Ishikawa (cell line): ENCODE measurements around the gene TGFB1.

ENCODE experiments used
- EGR1 ChIP-seq: IDR thresholded peaks from 2 replicates; pipeline ENCODE4 v1.6.1; 2012
- EP300 ChIP-seq: IDR thresholded peaks from 2 replicates; pipeline ENCODE4 v1.6.1; 2012; ENCODE audit warnings: borderline replicate concordance
- RAD21 ChIP-seq: IDR thresholded peaks from 2 replicates; pipeline ENCODE4 v1.6.1; 2012; ENCODE audit warnings: low read depth
- TAF1 ChIP-seq: IDR thresholded peaks from 2 replicates; pipeline ENCODE4 v1.6.1; 2012; ENCODE audit warnings: low read depth, mild to moderate bottlenecking
- TEAD4 ChIP-seq: IDR thresholded peaks from 2 replicates; pipeline ENCODE4 v1.6.1; 2012
- YY1 ChIP-seq: IDR thresholded peaks from 2 replicates; pipeline ENCODE4 v1.6.1; 2012; ENCODE audit warnings: low read depth
- ZBTB7A ChIP-seq: IDR thresholded peaks from 2 replicates; pipeline ENCODE4 v1.6.1; 2012; ENCODE audit warnings: low read depth
- TF ChIP-seq, protein P1 (sequence below): IDR thresholded peaks from 2 replicates; pipeline ENCODE4 v1.6.1; 2012; ENCODE audit warnings: low read depth, mild to moderate bottlenecking
- TF ChIP-seq, protein P2 (sequence below): IDR thresholded peaks from 2 replicates; pipeline ENCODE4 v1.6.1; 2012

DNA sequence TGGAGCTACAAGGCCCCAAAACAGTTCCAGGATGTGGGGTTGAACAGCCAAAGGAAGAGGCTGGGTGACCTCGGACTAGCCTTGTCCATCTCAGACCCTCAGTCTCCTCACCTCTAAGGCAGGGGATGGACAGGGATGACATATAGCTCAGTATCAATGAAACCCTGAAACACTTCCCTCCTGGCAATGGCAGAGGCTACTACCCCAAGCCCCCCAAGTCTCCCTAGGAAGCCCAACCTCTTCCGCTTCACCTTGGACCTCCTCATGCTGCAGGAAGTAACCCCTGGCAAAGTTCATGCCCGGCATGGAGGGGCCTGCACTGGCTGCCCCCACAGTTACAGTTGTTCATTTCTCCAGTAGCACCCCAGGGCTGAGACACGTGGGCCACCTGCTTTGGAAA, 33.2 kb downstream of the TGFB1 start:
- TF ChIP-seq RAD21 (no peak), TEAD4 (no peak), YY1 (no peak), TAF1 (no peak), EP300 (no peak), ZBTB7A (no peak), EGR1 (no peak)
- TF ChIP-seq, protein P1, sequence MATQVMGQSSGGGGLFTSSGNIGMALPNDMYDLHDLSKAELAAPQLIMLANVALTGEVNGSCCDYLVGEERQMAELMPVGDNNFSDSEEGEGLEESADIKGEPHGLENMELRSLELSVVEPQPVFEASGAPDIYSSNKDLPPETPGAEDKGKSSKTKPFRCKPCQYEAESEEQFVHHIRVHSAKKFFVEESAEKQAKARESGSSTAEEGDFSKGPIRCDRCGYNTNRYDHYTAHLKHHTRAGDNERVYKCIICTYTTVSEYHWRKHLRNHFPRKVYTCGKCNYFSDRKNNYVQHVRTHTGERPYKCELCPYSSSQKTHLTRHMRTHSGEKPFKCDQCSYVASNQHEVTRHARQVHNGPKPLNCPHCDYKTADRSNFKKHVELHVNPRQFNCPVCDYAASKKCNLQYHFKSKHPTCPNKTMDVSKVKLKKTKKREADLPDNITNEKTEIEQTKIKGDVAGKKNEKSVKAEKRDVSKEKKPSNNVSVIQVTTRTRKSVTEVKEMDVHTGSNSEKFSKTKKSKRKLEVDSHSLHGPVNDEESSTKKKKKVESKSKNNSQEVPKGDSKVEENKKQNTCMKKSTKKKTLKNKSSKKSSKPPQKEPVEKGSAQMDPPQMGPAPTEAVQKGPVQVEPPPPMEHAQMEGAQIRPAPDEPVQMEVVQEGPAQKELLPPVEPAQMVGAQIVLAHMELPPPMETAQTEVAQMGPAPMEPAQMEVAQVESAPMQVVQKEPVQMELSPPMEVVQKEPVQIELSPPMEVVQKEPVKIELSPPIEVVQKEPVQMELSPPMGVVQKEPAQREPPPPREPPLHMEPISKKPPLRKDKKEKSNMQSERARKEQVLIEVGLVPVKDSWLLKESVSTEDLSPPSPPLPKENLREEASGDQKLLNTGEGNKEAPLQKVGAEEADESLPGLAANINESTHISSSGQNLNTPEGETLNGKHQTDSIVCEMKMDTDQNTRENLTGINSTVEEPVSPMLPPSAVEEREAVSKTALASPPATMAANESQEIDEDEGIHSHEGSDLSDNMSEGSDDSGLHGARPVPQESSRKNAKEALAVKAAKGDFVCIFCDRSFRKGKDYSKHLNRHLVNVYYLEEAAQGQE, result no peak
- TF ChIP-seq, protein P2, sequence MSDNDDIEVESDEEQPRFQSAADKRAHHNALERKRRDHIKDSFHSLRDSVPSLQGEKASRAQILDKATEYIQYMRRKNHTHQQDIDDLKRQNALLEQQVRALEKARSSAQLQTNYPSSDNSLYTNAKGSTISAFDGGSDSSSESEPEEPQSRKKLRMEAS, result no peak
